GM12874 (cell line): Measurements from ENCODE around the gene PEX16.

Experiments
- TF ChIP-seq, protein P1 (sequence below): IDR thresholded peaks from 2 replicates; pipeline ENCODE4 v1.5.1; 2011; ENCODE audit warnings: low read depth, mild to moderate bottlenecking, control low read depth, low read length, moderate library complexity; ENCODE audit not compliant: insufficient read depth

Gene PEX16

DNA sequence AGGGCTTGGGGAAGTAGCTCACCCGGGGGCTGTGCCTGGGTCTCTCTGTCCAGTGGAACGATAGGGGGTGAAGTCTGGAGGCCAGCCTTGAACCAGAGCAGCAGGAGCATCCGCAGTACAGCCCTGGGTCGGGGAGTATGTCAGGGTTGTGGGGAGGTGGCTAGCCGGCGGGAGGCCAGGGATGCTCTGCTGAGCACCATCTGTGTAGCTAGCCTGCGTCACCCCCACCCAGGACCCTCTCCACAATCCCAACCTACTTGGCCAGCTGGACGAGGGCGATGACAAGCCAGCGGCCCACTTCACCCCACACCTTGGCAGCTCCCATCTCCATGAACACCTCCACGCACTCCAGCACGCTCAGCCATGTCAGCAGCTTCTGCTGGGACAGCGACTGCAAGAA is 2.2 kb downstream of the PEX16 start:
- TF ChIP-seq, protein P1, sequence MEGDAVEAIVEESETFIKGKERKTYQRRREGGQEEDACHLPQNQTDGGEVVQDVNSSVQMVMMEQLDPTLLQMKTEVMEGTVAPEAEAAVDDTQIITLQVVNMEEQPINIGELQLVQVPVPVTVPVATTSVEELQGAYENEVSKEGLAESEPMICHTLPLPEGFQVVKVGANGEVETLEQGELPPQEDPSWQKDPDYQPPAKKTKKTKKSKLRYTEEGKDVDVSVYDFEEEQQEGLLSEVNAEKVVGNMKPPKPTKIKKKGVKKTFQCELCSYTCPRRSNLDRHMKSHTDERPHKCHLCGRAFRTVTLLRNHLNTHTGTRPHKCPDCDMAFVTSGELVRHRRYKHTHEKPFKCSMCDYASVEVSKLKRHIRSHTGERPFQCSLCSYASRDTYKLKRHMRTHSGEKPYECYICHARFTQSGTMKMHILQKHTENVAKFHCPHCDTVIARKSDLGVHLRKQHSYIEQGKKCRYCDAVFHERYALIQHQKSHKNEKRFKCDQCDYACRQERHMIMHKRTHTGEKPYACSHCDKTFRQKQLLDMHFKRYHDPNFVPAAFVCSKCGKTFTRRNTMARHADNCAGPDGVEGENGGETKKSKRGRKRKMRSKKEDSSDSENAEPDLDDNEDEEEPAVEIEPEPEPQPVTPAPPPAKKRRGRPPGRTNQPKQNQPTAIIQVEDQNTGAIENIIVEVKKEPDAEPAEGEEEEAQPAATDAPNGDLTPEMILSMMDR = no peak

DNA sequence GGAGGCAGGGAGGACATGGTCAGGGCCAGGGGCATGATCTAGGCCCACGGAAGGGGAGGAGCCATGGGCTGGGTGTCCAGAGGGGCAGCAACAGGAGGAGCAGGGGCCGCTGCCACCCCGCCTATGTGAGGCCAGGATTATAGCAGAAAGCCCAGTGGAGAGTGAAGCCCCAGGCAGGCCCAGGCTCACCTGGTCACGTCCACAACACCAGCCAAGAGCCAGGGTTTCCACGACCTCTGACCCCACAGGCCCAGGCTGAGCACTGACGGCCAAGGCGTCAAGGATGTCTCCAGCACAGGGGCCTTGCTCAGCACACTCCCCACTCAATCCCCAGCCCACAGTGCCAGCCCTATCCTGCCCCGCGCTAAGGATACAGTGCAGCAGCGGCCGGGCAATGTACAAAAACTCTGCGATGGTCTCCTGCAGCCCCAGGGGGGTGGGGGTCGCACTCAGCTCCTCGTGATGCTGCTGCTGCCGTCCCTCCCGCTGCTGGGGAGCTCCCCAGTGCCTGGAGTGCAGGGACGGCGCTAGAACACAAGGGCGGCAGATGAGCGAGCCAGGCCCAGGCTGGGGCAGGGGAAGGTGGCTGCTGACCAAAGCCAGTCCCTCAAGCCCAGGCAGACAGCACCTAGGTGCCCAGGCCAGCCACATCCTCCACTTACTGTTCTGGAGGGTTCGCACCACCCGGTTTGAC is 3.6 kb downstream of the PEX16 start:
- TF ChIP-seq, protein P1 = no peak

DNA sequence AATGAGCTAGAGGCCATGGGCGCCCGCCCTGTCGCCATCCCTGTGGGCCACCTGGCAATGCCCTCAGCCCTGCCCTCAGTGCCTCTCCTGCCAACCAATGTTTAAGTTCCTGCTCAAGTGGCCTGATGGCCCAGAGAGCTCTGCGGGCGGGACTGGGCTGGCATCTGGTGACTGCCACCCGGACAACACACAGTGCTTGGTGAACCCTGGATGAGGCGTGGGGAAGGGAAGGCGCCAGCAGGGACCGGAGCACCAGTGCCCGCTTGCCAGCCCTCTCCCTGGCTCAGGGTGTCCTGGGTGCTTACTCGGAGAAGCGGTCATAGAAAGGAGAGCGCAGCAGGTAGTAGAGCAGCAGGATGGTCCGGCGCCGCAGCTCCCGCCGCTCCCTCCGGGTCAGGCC is 4.2 kb downstream of the PEX16 start:
- TF ChIP-seq, protein P1 = no peak

DNA sequence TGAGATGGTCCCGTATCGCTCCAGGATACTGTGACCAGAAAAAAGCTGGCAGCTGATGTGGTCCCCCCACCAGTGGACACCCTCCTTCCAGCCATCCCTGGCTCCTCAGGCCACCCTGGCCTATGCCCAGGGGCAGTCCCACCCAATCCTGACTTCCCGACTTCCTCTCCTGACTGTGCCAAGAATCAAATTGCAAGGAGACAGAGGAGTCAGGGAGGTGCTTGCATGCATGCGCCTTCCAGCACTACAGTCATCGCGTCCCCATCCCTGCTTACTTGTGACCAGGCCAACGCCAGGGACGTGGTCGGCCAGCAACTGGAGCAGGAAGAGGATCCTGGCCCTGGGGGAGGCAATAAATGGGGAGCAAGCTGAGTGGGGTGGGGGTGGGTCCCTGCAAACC is 7.1 kb downstream of the PEX16 start:
- TF ChIP-seq, protein P1 = no peak

DNA sequence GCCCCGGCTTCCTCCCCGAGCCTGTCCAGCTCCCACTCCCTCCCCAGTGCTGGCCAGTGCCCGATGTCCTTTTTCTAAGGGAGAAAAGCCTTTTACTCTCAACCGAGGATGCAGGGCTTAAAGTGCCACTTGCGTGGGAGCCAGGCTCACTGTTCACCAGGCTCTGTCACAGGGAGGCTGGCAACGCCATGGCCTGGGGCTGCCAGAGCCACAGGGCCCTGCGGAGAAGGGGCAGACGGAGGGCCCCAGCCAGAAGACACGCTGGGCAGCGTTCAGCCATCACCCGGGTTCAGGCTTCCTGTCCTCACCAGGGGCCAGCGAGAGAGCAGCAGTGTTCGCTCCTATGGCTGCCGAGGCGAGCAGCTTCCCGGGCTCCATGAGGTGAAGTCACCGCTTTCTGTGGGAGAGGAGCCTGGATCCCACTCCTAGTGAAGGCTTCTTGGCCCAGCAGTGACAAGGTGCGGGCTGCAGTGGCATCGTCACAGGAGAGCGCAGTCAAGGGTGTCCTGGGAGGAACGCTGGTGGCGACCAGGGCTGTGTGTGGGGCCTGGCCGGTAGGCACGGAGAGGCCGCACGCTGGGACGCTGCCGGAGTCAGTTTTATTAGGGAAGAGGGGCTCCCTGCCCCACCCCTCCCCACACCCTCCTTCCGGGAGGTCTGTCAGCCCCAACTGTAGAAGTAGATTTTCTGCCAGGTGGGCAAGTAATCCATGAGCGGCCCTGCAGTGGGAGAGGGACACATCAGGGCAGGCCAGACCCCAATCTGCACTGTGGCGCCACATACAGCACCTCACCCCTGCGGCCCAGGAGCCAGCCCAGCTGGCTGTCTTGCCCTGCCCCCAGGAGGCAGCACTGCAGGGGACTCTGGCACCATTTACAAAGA is 7.8 kb downstream of the PEX16 start:
- TF ChIP-seq, protein P1 = no peak

DNA sequence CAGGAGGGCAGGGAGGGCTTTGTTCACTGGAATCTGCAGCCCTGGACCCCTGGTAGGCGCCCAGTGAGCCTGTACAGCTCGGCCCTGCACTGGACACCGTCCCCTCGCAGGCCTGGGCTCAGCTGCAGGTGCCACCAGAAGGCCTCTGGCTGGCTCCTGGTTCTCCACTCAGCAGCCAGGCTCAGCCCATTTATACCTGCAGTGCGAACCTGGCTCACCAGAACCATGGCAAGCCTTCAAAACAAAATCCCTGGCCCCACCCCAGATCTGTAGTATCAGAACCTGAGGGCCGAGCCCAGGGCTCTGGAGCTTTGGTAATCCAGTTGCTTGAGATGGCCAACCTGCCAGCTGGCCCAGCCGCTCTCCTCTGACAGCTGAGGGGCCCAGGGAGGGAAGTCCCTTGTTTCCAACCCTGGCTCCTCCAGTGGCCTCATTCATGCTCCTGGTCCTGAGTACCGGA is 9.7 kb downstream of the PEX16 start:
- TF ChIP-seq, protein P1 = no peak

DNA sequence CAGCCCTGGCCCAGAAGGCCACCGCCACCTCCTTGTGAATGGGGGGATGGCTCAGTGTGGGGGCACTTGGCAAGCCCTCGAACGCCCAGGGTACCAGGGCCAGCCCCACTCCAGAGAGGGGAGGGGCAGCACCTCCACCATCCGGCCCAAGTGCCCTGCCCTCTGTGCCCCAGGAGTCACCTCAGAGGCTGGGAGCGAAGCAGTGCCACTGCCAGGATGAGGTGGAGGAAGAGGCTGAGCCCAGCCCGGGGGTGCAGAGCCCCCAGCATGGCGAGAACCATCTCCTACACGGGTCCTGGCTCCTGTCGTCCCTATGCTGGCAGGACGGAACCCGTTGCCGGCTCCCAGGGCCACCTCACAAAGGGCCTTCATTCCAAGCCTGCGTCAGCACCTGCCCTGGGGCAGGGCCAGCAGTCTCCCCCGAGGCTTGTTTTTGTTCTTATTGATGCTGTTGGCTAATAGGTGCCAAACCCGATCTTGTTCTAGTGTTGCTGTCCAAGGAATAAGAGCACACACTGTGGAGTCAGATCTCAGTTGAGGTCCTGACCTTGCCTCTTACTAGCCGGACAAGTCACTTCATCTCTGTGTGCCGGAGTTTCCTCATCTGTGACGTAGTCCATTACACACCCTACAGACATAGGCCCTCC is 10.6 kb downstream of the PEX16 start, which contains the start of gene FREY1:
TSS of gene FREY1 (minus strand) at position 307 of the 647 bp plus-strand sequence. CDS start at position 281, 26 bp downstream.
- TF ChIP-seq, protein P1 = no peak
